BJ (cell line): ENCODE results near the gene MYH6. TPM values are rescaled to one million over a fixed set of nuclear protein-coding genes. Genes with fewer than 3 reads are reported as not detected.

Experiments used
- CTCF ChIA-PET: fragments of 350-600 bp; formaldehyde crosslinking; extraction: SDS; loops from one replicate; lab custom pipeline; 2021; ENCODE audit warnings: antibody characterized with exemption, inconsistent platforms; lab: Yijun Ruan, JAX
- POLR2A ChIA-PET: fragments of 300-600 bp; sonication (Branson Sonifier 250); formaldehyde crosslinking; extraction: SDS; loops from one replicate; lab custom pipeline; 2021; ENCODE audit warnings: antibody characterized with exemption; lab: Charles Lee
- DNase-seq: peaks from one replicate; pipeline ENCODE4 v3.0.0-alpha.2; 2011; ENCODE audit warnings: low read depth
- H3K27me3 ChIP-seq: 2 replicates; pipeline ENCODE4 v1.6.0; 2011; ENCODE audit warnings: low read length; ENCODE audit not compliant: control insufficient read depth, insufficient read depth
- H3K36me3 ChIP-seq: 2 replicates; pipeline ENCODE4 v1.5.1; 2011; ENCODE audit warnings: low read length; ENCODE audit not compliant: control insufficient read depth, insufficient read depth
- H3K4me3 ChIP-seq: 2 replicates; pipeline ENCODE4 v1.5.1; 2011; ENCODE audit warnings: low read depth, mild to moderate bottlenecking, control low read depth, low read length
- polyA plus RNA-seq: library from polyadenylated mRNA; depleted of rRNA; stranded (reverse); fragments of >200 nt; gene quantifications from 2 replicates; pipeline ENCODE4 v1.2.3, GENCODE V29; 2011
- TF ChIP-seq, protein P1 (sequence below): IDR thresholded peaks from 2 replicates; pipeline ENCODE4 v1.5.1; 2011; ENCODE audit warnings: low read depth, mild to moderate bottlenecking, control low read depth, inconsistent platforms, low read length, moderate library complexity; ENCODE audit not compliant: insufficient read depth

Gene MYH6
- polyA plus RNA-seq, 1 experiment: not detected

DNA sequence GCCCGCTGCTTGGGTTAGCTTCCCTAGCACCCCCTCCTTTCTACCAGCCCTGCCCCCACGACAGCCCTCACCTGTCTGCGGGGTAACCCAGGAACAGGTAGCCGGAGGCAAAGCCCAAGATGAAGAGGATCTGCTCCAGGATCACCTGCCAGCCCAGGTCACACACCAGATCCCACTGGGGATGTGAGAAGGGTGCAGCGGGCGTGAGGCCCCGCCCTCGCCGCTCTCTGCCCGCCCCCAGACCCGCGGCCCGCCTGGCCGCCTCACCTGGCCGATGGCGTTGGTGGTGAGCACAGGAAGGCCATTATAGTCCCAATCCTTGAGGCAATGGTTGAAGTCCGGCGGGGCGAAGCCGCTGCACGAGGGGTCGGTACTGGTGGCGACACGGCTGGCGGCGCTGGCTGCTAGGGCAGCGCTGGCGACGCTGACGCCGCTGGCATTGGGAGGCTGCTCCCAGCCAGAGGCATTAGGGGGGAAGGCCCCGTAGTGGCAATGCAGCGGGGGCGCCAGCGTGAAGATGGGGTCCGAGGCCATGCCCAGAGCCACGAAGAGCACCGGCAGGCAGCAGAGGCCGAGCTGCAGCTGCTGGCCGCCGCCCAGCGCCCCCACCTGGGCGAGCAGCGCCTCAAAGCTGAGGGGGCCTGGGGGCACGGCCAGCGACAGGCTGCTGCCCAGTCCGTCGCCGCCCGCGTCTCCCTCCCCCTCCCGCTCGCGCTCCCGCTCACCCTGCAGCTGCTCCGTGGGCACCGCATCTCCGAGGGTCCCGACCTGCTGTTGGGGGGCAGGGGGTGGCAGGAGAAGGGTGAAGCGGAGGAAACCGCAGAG is 56.2 kb downstream of the MYH6 start:
- POLR2A ChIA-PET: interaction anchor here (0.6 to 0.8 kb wide), 3 partner anchors 12 to 30 kb away, joined by 3 read pairs; no protein-coding TSS in a partner anchor
- Histone ChIP-seq H3K27me3 (peaks cover 1% of the 10 kb centered on the region; the same call in 1 of the 2 replicates), H3K4me3 (peak overlapping the region; percentile 74), H3K36me3 (no peaks in the 10 kb centered on the region)
- CTCF ChIA-PET: interaction anchor here (0.7 to 1.9 kb wide), 4 partner anchors 18 to 30 kb away, joined by 3 to 15 read pairs (median 3); partner anchors contain the start of gene IL25
- DNase-seq: no peak
- TF ChIP-seq, protein P1, sequence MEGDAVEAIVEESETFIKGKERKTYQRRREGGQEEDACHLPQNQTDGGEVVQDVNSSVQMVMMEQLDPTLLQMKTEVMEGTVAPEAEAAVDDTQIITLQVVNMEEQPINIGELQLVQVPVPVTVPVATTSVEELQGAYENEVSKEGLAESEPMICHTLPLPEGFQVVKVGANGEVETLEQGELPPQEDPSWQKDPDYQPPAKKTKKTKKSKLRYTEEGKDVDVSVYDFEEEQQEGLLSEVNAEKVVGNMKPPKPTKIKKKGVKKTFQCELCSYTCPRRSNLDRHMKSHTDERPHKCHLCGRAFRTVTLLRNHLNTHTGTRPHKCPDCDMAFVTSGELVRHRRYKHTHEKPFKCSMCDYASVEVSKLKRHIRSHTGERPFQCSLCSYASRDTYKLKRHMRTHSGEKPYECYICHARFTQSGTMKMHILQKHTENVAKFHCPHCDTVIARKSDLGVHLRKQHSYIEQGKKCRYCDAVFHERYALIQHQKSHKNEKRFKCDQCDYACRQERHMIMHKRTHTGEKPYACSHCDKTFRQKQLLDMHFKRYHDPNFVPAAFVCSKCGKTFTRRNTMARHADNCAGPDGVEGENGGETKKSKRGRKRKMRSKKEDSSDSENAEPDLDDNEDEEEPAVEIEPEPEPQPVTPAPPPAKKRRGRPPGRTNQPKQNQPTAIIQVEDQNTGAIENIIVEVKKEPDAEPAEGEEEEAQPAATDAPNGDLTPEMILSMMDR: no peak

DNA sequence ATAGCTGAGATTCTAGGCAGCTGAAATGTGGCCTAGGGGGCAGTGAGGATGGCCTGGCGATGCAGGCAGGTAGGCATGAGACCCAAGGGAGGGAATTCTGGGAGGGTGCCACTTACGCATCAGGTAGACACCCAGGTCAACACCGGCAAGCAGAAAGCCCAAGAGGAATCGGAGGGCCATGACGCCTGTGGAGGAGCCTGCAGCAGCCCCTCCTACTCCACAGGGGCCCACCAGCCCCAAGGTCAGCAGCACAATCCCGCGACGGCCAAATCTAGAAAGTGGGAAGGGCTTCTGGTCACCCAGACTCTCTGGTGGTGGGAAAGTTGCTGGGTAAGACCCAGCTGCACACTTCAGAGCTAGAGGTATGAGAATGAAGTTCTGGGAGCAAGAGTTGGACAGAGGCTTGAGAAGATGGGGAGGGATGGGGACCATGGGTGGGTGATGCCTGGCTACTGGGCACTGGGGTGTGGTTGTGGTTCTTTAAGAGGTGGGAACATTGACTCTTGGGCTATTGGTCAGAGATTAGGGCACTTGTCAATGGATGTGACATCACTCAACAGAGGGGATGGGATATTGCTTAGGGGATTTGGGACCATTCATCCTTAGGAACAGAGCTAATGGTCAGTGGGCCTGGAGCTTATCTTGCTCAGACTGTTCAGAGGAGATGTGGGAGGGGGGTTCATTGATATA is 58.8 kb downstream of the MYH6 start:
- no peak for DNase-seq
- POLR2A ChIA-PET: interaction anchor here (0.6 kb wide), 1 partner anchor 198 kb away, joined by 4 read pairs; no protein-coding TSS in a partner anchor
- Histone ChIP-seq H3K4me3 (no peak overlapping the region), H3K36me3 (no peaks in the 10 kb centered on the region), H3K27me3 (no peaks in the 10 kb centered on the region; the same call in 1 of the 2 replicates)
- CTCF ChIA-PET: no interaction called here
- TF ChIP-seq, protein P1: no peak

DNA sequence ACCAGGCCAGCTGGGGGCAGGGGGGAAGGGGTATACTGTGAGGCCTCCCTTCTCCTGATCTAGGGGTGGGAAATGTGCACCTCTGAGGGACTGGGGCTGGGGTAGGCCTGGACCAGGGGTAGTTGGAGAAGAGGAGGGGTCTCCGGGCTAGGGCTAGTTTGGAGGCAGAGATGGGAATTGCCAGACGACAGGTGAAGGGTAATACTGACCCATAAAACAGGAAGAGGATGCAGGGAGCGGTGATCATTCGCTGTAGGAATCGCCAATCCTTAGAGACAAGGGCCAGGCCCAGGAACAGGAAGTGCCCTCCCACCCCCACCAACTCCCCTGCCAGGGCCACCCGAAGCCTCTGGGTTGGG is 59.8 kb downstream of the MYH6 start:
- H3K4me3 ChIP-seq: no peak overlapping the region
- no peak for DNase-seq
- TF ChIP-seq, protein P1: no peak
- ChIA-PET POLR2A (interaction anchor here (0.6 kb wide), 1 partner anchor 199 kb away, joined by 4 read pairs; no protein-coding TSS in a partner anchor), CTCF (interaction anchor here (4.2 kb wide), 1 partner anchor 31 kb away, joined by 15 read pairs; no protein-coding TSS in a partner anchor)
- no peaks in the 10 kb centered on the region for H3K27me3 ChIP-seq
- H3K36me3 ChIP-seq: no peaks in the 10 kb centered on the region

DNA sequence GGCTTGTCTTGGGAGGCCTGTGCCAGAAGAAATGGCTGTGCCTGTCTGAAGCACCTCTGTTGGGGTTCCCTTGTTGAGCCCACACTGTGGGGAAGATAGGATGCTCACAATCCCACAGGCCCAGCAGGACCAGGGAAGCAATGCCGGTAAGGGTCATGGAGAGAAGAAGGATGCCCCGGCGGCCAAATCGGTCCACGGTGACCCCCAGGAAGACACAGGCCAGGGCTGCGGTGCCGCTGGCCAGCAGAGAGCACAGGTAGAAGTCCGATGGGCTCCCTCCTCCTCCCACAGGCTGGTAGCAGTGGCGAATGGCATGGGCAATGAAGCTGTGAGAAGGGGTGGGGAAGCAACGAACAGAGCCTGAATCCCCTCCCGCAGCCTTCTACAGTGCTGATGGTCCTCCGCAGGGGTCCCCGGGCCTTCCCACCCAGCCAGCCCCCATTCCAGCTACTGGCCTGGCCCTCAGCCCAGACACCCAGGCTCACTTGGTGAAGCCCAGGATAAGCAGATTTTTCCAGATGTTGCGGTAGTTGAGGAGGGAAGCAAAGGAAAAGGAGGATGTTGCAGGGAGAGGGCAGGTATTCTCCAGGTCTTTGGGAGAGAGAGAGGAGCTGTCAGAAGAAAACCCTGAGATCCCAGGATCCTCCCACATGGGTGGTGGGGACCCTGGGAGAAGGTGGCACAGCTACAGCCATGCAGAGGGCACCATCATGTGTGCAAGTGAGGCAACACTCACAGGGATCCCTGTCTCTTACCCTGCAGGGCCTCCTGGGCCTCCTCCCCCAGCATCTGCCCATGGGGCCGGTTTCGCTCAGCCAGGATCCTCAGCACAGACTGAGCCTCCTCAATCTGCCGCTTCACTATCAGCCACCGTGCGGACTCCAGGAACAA is 60.4 kb downstream of the MYH6 start:
- CTCF ChIA-PET: interaction anchor here (1.3 to 4.2 kb wide), 2 partner anchors 21 to 32 kb away, joined by 4 to 15 read pairs; no protein-coding TSS in a partner anchor
- H3K27me3 ChIP-seq: no peaks in the 10 kb centered on the region
- no peak for DNase-seq
- TF ChIP-seq, protein P1: no peak
- POLR2A ChIA-PET: no interaction called here
- H3K36me3 ChIP-seq: no peaks in the 10 kb centered on the region
- no peak overlapping the region for H3K4me3 ChIP-seq
